Left ventricle myocardium inferior (tissue), 1 donor: Measurements from ENCODE around the gene CFHR4. TPM values are rescaled to one million over a fixed set of nuclear protein-coding genes. Genes with fewer than 3 reads are reported as not detected.
"Not testable (repeated sequence)": the region's sequence is repeated elsewhere in the genome, so short reads cannot be mapped to it uniquely, and the experiment has no call there.

Source experiments
- DNase-seq: peaks from one replicate; pipeline ENCODE4 v3.0.0-alpha.2; 2020
- H3K27ac ChIP-seq: fragments of 200-600 bp; replicated peaks from 2 replicates; pipeline ENCODE4 v1.8.0; 2021
- H3K27me3 ChIP-seq: fragments of 200-600 bp; 2 replicates; pipeline ENCODE4 v1.8.0; 2021; ENCODE audit warnings: low read depth
- H3K36me3 ChIP-seq: fragments of 200-600 bp; 2 replicates; pipeline ENCODE4 v1.8.0; 2021
- H3K4me1 ChIP-seq: fragments of 200-600 bp; 2 replicates; pipeline ENCODE4 v1.8.0; 2021
- H3K4me3 ChIP-seq: fragments of 200-600 bp; 2 replicates; pipeline ENCODE4 v1.8.0; 2021; ENCODE audit warnings: mild to moderate bottlenecking, moderate library complexity
- H3K9me3 ChIP-seq: fragments of 200-600 bp; replicated peaks from 2 replicates; pipeline ENCODE4 v1.8.0; 2021
- CTCF ChIP-seq: fragments of 200-600 bp; IDR thresholded peaks from 2 replicates; pipeline ENCODE4 v1.8.0; 2021; ENCODE audit warnings: antibody characterized with exemption, mild to moderate bottlenecking, borderline replicate concordance
- intact Hi-C: fragments of 100-400 bp; cut with micrococcal nuclease; formaldehyde crosslinking; loops from one replicate; pipeline ENCODE4 v1.11.0; 2022
- total RNA-seq: library from RNA; stranded (reverse); fragmentation: NEBNext Ultra II Directional; extraction: Animal tissue kit (Norgen Biotek cat#: 25700); gene quantifications from one replicate; pipeline ENCODE4 v1.2.1, GENCODE V29; 2021
- donor health status: DM: no; HTN: yes; CAD: no; lungs with severe emphysema.

Gene CFHR4
- total RNA-seq, 1 donor from 2014 or later: not detected

DNA sequence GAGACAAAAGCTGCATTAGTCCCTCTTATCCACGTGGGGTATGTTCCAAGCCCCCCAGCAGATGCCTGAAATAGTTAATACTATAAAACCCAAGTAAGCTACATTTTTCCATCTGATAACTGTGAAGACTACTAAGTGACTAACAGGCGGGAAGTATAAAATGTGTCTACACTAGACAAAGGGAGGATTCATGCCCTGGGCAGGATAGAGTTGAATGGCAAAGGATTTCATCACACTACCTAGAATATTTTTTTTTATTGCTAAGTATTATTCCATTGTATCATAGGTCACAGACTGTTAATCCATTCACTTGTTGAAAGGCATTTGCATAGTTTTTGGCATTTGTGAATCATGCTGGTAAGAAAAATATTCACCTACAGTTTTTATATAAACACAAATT, 26.4 kb upstream of the CFHR4 start:
- Histone ChIP-seq H3K9me3 (peaks cover 12% of the 10 kb centered on the region), H3K4me1 (no peaks in the 10 kb centered on the region), H3K27ac (no peak overlapping the region), H3K27me3 (no peaks in the 10 kb centered on the region), H3K4me3 (no peak overlapping the region), H3K36me3 (no peaks in the 10 kb centered on the region)
- no peak for DNase-seq
- TF ChIP-seq CTCF: no peak
- intact Hi-C loops: no loop called here

GRCh38 chr1:196866974-196867373, 20.9 kb upstream of the CFHR4 start:
- H3K9me3 ChIP-seq: peaks cover 21% of the 10 kb centered on the region
- intact Hi-C loops: no loop called here
- no peaks in the 10 kb centered on the region for H3K36me3 ChIP-seq
- H3K27ac ChIP-seq: no peak overlapping the region
- no peaks in the 10 kb centered on the region for H3K4me1 ChIP-seq
- TF ChIP-seq CTCF: no peak
- no peak for DNase-seq
- H3K27me3 ChIP-seq: no peaks in the 10 kb centered on the region
- no peak overlapping the region for H3K4me3 ChIP-seq

- H3K9me3 ChIP-seq: no peaks in the 10 kb centered on the region
- peaks cover 12% of the 10 kb centered on the region for H3K27me3 ChIP-seq
- DNase-seq: no peak
- no peak for TF ChIP-seq CTCF
- H3K4me3 ChIP-seq: no peak overlapping the region
- H3K27ac ChIP-seq: no peak overlapping the region
- H3K36me3 ChIP-seq: no peaks in the 10 kb centered on the region
- H3K4me1 ChIP-seq: no peaks in the 10 kb centered on the region
- intact Hi-C loops: no loop called here
Measured at GRCh38 chr1:196873385-196873784, 14.5 kb upstream of the CFHR4 start.

DNA sequence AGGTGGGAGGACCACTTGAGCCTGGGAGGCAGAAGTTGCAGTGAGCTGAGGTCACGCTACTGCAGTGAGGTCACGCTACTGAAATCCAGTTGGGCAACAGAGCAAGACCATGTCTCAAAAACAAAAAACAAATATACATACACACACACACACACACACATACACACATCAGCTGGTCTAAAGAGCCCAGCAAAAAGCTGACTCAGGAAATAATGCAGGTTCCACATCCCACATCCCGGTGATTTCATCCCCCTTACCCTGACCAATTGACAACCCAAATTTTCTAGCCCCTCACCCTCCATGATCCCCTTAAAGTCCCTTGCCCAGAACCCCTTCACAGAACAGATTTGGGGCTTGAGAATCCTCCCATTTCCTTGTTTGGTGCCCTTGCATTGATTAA, 11.9 kb upstream of the CFHR4 start:
- Histone ChIP-seq H3K27me3 (peaks cover 16% of the 10 kb centered on the region), H3K4me3 (no peak overlapping the region), H3K36me3 (no peaks in the 10 kb centered on the region), H3K27ac (no peak overlapping the region), H3K4me1 (no peaks in the 10 kb centered on the region), H3K9me3 (no peaks in the 10 kb centered on the region)
- no peak for TF ChIP-seq CTCF
- intact Hi-C loops: no loop called here
- DNase-seq: no peak

GRCh38 chr1:196877964-196878363, 9.9 kb upstream of the CFHR4 start:
- H3K9me3 ChIP-seq: peaks cover 6% of the 10 kb centered on the region
- TF ChIP-seq CTCF: no peak
- no peaks in the 10 kb centered on the region for H3K36me3 ChIP-seq
- no peak overlapping the region for H3K4me3 ChIP-seq
- intact Hi-C loops: no loop called here
- no peak for DNase-seq
- H3K27ac ChIP-seq: no peak overlapping the region
- peaks cover 16% of the 10 kb centered on the region for H3K27me3 ChIP-seq
- no peaks in the 10 kb centered on the region for H3K4me1 ChIP-seq

GRCh38 chr1:196886560-196886959, 1.3 kb upstream of the CFHR4 start:
- DNase-seq, H3K36me3 ChIP-seq, H3K27ac ChIP-seq, H3K4me3 ChIP-seq, intact Hi-C loops, H3K4me1 ChIP-seq: not testable (repeated sequence)
- peaks cover 15% of the 10 kb centered on the region for H3K9me3 ChIP-seq
- peaks cover 11% of the 10 kb centered on the region for H3K27me3 ChIP-seq
